H9 (cell line): Measurements from ENCODE around the gene LASP1NB.
"Not testable (repeated sequence)": the region's sequence is repeated elsewhere in the genome, so short reads cannot be mapped to it uniquely, and the experiment has no call there.

Experiments
- DNase-seq: peaks from one replicate; pipeline ENCODE4 v3.0.0-alpha.2; 2017
- H2AFZ ChIP-seq: one replicate; pipeline ENCODE4 v1.6.1; 2013; ENCODE audit warnings: mild to moderate bottlenecking, low read length, control low read depth, moderate library complexity
- H2AK5ac ChIP-seq: 2 replicates; pipeline ENCODE4 v1.6.1; 2013; ENCODE audit warnings: low read length, control low read depth, mixed read lengths; ENCODE audit not compliant: insufficient read length
- H2BK120ac ChIP-seq: one replicate; pipeline ENCODE4 v1.6.1; 2013; ENCODE audit warnings: low read depth, mild to moderate bottlenecking, low read length, control low read depth, inconsistent platforms; ENCODE audit not compliant: poor library complexity, severe bottlenecking
- H2BK12ac ChIP-seq: 2 replicates; pipeline ENCODE4 v1.6.1; 2013; ENCODE audit warnings: low read length, control low read depth, mixed read lengths, low read depth; ENCODE audit not compliant: insufficient read length
- H2BK15ac ChIP-seq: 2 replicates; pipeline ENCODE4 v1.6.1; 2013; ENCODE audit warnings: low read depth, low read length, control low read depth
- H2BK20ac ChIP-seq: one replicate; pipeline ENCODE4 v1.6.1; 2013; ENCODE audit warnings: low read depth, mild to moderate bottlenecking, low read length, control low read depth, inconsistent platforms; ENCODE audit not compliant: poor library complexity, severe bottlenecking
- H2BK5ac ChIP-seq: 2 replicates; pipeline ENCODE4 v1.6.1; 2013; ENCODE audit warnings: low read length, control low read depth, mixed read lengths; ENCODE audit not compliant: insufficient read length
- H3K14ac ChIP-seq: 2 replicates; pipeline ENCODE4 v1.6.1; 2013; ENCODE audit warnings: low read length, control low read depth; ENCODE audit not compliant: insufficient read depth
- H3K18ac ChIP-seq: 2 replicates; pipeline ENCODE4 v1.6.1; 2013; ENCODE audit warnings: low read depth, mild to moderate bottlenecking, mixed read lengths, low read length, control low read depth; ENCODE audit not compliant: insufficient read length
- H3K23ac ChIP-seq: 2 replicates; pipeline ENCODE4 v1.6.1; 2013; ENCODE audit warnings: low read length, control low read depth, mixed read lengths, low read depth; ENCODE audit not compliant: insufficient read length
- H3K23me2 ChIP-seq: 2 replicates; pipeline ENCODE4 v1.6.1; 2013; ENCODE audit warnings: low read depth, mild to moderate bottlenecking, mixed read lengths, low read length, control low read depth; ENCODE audit not compliant: insufficient read length, poor library complexity, severe bottlenecking
- H3K27ac ChIP-seq: 2 replicates; pipeline ENCODE4 v1.5.1; 2013; ENCODE audit warnings: low read length, control low read depth, mixed read lengths, low read depth; ENCODE audit not compliant: insufficient read length
- H3K27me3 ChIP-seq: 2 replicates; pipeline ENCODE4 v1.6.1; 2013; ENCODE audit warnings: low read length, control low read depth, inconsistent platforms; ENCODE audit not compliant: insufficient read depth
- H3K4ac ChIP-seq: 2 replicates; pipeline ENCODE4 v1.6.1; 2013; ENCODE audit warnings: low read depth, mild to moderate bottlenecking, control low read depth, inconsistent platforms, low read length, moderate library complexity
- H3K4me1 ChIP-seq: 2 replicates; pipeline ENCODE4 v1.6.1; 2013; ENCODE audit warnings: low read length, control low read depth, inconsistent platforms; ENCODE audit not compliant: insufficient read depth
- H3K4me2 ChIP-seq: 2 replicates; pipeline ENCODE4 v1.6.1; 2013; ENCODE audit warnings: low read length, control low read depth, mixed read lengths; ENCODE audit not compliant: insufficient read length, insufficient read depth
- H3K56ac ChIP-seq: 2 replicates; pipeline ENCODE4 v1.6.1; 2013; ENCODE audit warnings: low read depth, mild to moderate bottlenecking, mixed read lengths, low read length, control low read depth; ENCODE audit not compliant: insufficient read length
- H3K79me1 ChIP-seq: 2 replicates; pipeline ENCODE4 v1.6.1; 2013; ENCODE audit warnings: low read depth, mild to moderate bottlenecking, moderate library complexity, low read length, control low read depth, inconsistent platforms; ENCODE audit not compliant: insufficient read depth, poor library complexity, severe bottlenecking
- H3K79me2 ChIP-seq: 2 replicates; pipeline ENCODE4 v1.6.1; 2013; ENCODE audit warnings: low read length, control low read depth, inconsistent platforms; ENCODE audit not compliant: insufficient read depth
- H3K9ac ChIP-seq: 2 replicates; pipeline ENCODE4 v1.6.1; 2013; ENCODE audit warnings: low read length, control low read depth, mixed read lengths; ENCODE audit not compliant: insufficient read length; ENCODE audit errors: extremely low read depth
- H3K9me3 ChIP-seq: one replicate; pipeline ENCODE4 v1.6.1; 2013; ENCODE audit warnings: low read depth, low read length, inconsistent platforms; ENCODE audit not compliant: control insufficient read depth
- H3T11ph ChIP-seq: one replicate; pipeline ENCODE4 v1.6.1; 2013; ENCODE audit warnings: mild to moderate bottlenecking, low read length, control low read depth, inconsistent platforms
- H4K20me1 ChIP-seq: one replicate; pipeline ENCODE4 v1.6.1; 2013; ENCODE audit not compliant: control insufficient read depth, insufficient read length, insufficient read depth
- H4K5ac ChIP-seq: 2 replicates; pipeline ENCODE4 v1.6.1; 2013; ENCODE audit warnings: low read depth, mild to moderate bottlenecking, mixed read lengths, low read length, control low read depth; ENCODE audit not compliant: insufficient read length
- H4K8ac ChIP-seq: replicated peaks from 2 replicates; pipeline ENCODE4 v1.6.1; 2013; ENCODE audit warnings: low read length, control low read depth, mixed read lengths, low read depth; ENCODE audit not compliant: insufficient read length
- H4K91ac ChIP-seq: 2 replicates; pipeline ENCODE4 v1.6.1; 2013; ENCODE audit warnings: low read depth, mild to moderate bottlenecking, moderate library complexity, mixed read lengths, low read length, control low read depth; ENCODE audit not compliant: insufficient read length
- H3K27ac Mint-ChIP-seq, 3 experiments: 2 replicates in 2 of 3; 3 replicates in 1 of 3; pipeline ENCODE4 v1.8.0; 2020 to 2021; ENCODE audit warnings: mixed read lengths in 3 of 3, mild to moderate bottlenecking in 1 of 3, moderate library complexity in 1 of 3
- H3K27me3 Mint-ChIP-seq: 2 replicates; pipeline ENCODE4 v1.8.0; 2021; ENCODE audit warnings: low read depth, mild to moderate bottlenecking, moderate library complexity, mixed read lengths
- H3K36me3 Mint-ChIP-seq, 3 experiments: 2 replicates in 2 of 3; 3 replicates in 1 of 3; pipeline ENCODE4 v1.8.0; 2020 to 2021; ENCODE audit warnings: low read depth in 3 of 3, mixed read lengths in 3 of 3; ENCODE audit not compliant: insufficient read depth in 1 of 3
- H3K4me1 Mint-ChIP-seq, 2 experiments: 2 replicates each; pipeline ENCODE4 v1.8.0; 2020; ENCODE audit warnings: mixed read lengths in 2 of 2
- H3K4me3 Mint-ChIP-seq, 2 experiments: 2 replicates in 1 of 2; 3 replicates in 1 of 2; pipeline ENCODE4 v1.8.0; 2020 to 2021; ENCODE audit warnings: mild to moderate bottlenecking in 2 of 2, mixed read lengths in 2 of 2, moderate library complexity in 1 of 2
- H3K9me3 Mint-ChIP-seq, 2 experiments: 2 replicates in 1 of 2; 3 replicates in 1 of 2; pipeline ENCODE4 v1.8.0; 2020; ENCODE audit warnings: mild to moderate bottlenecking in 2 of 2, mixed read lengths in 2 of 2, moderate library complexity in 1 of 2
- WGBS: extraction: QIAGEN DNeasy Blood & Tissue Kit; methylation state at CpG from one replicate; pipeline ENCODE4 v1.1.7; 2013; ENCODE audit warnings: missing lambda C conversion rate, low lambda C conversion rate, mixed read lengths; ENCODE audit not compliant: insufficient read length; ENCODE audit errors: extremely low coverage; 5-methylcytosine and 5-hydroxymethylcytosine counted together

Gene LASP1NB

GRCh38 chr17:38933962-38934361 lies 8.5 kb downstream of the LASP1NB start:
- not testable (repeated sequence) for H3K14ac ChIP-seq, H4K5ac ChIP-seq, H3T11ph ChIP-seq, H2AK5ac ChIP-seq, H2BK5ac ChIP-seq, H3K9ac ChIP-seq, H4K91ac ChIP-seq, H3K9me3 ChIP-seq, H3K79me2 ChIP-seq, H2AFZ ChIP-seq, H3K23ac ChIP-seq, H3K27me3 ChIP-seq, H3K36me3 Mint-ChIP-seq, H3K79me1 ChIP-seq, H3K4me2 ChIP-seq, H3K27ac ChIP-seq, H4K8ac ChIP-seq, H2BK20ac ChIP-seq, H3K9me3 Mint-ChIP-seq, H3K56ac ChIP-seq, H3K18ac ChIP-seq, H4K20me1 ChIP-seq, H3K4me1 Mint-ChIP-seq, H2BK15ac ChIP-seq, H2BK12ac ChIP-seq, H3K4me1 ChIP-seq, H3K23me2 ChIP-seq, H2BK120ac ChIP-seq, H3K4me3 Mint-ChIP-seq, H3K4ac ChIP-seq, H3K27me3 Mint-ChIP-seq, DNase-seq, H3K27ac Mint-ChIP-seq
- WGBS, result no CpG with 5 or more reads among the region's 9 CpGs
